M059J (cell line): ENCODE results near the gene CHCHD6. TPM values are rescaled to one million over a fixed set of nuclear protein-coding genes. Genes with fewer than 3 reads are reported as not detected.

Source experiments
- DNase-seq: peaks from one replicate; pipeline ENCODE4 v3.0.0-alpha.2; 2012; ENCODE audit warnings: low read depth
- total RNA-seq: library from RNA; depleted of rRNA; stranded (reverse); fragments of >200 nt; shearing (Covaris generic); gene quantifications from 2 replicates; pipeline ENCODE4 v1.2.3, GENCODE V29; 2014; rRNA removed

The CHCHD6 gene
- total RNA-seq, 1 experiment from 2014 or later = 18.7 TPM

DNA sequence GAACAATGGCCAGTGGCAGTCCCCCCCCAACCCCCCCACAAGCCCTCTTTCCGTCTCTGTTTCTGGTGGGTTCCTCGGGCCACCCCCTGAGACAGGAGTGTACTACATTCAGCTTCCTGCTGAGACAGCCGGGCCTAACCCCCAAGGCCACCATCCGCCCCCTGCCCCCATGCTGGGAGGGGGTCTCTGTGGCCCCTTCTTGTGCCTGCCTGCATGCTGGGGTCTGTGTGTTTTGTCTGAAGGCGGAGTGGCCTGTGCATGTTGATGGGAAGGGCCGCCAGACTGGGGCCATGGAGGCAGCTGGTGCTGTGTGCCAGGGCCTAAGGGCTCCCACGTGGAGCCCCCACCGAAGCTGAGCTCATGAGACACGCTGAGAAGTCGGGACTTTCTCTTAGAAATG is 305.5 kb downstream of the CHCHD6 start:
- no peak for DNase-seq

Other genes starting within 250 kb of the CHCHD6 start
- 13.5 and 26.6 TPM in 2 replicates for gene ZXDC, start 228.3 kb upstream of the CHCHD6 start, total RNA-seq
- gene UROC1, start 186.5 kb upstream of the CHCHD6 start, total RNA-seq = 0.02 TPM in 1 of 2 replicates, not detected in the other
- not detected in 2 replicates for gene CHST13, start 180.1 kb upstream of the CHCHD6 start, total RNA-seq
- gene C3orf22, start 145.3 kb upstream of the CHCHD6 start, total RNA-seq = not detected in 2 replicates
- 4.0 and 7.8 TPM in 2 replicates for gene TXNRD3, start 49.1 kb upstream of the CHCHD6 start, total RNA-seq